Keratinocyte (primary cell): ENCODE results near the gene PUM1.

ENCODE experiments used
- EZH2 ChIP-seq: IDR thresholded peaks from one replicate; pipeline ENCODE4 v1.6.1; 2012; ENCODE audit warnings: inconsistent platforms, mild to moderate bottlenecking, low read length, moderate library complexity
- TF ChIP-seq, protein P1 (sequence below), 3 experiments: IDR thresholded peaks in 1 of 3; conservative IDR thresholded peaks in 1 of 3; optimal IDR thresholded peaks in 1 of 3; 2 replicates in 2 of 3; 3 replicates in 1 of 3; pipeline versions ENCODE3 to v1.5.1; 2011; ENCODE audit warnings: low read length in 3 of 3, mild to moderate bottlenecking in 3 of 3, moderate library complexity in 2 of 3, control low read depth in 1 of 3, inconsistent platforms in 1 of 3; ENCODE audit not compliant: insufficient read depth in 2 of 3; ENCODE audit errors: extremely low read depth in 1 of 3

GRCh38 chr1:31082385-31082784 is 16.9 kb upstream of the PUM1 start:
- TF ChIP-seq, protein P1, sequence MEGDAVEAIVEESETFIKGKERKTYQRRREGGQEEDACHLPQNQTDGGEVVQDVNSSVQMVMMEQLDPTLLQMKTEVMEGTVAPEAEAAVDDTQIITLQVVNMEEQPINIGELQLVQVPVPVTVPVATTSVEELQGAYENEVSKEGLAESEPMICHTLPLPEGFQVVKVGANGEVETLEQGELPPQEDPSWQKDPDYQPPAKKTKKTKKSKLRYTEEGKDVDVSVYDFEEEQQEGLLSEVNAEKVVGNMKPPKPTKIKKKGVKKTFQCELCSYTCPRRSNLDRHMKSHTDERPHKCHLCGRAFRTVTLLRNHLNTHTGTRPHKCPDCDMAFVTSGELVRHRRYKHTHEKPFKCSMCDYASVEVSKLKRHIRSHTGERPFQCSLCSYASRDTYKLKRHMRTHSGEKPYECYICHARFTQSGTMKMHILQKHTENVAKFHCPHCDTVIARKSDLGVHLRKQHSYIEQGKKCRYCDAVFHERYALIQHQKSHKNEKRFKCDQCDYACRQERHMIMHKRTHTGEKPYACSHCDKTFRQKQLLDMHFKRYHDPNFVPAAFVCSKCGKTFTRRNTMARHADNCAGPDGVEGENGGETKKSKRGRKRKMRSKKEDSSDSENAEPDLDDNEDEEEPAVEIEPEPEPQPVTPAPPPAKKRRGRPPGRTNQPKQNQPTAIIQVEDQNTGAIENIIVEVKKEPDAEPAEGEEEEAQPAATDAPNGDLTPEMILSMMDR (optimal IDR thresholded peaks at IDR 0.05 in 1 of 3, IDR thresholded peaks at IDR 0.05 in 1 of 3, conservative IDR thresholded peaks at IDR 0.05 in 1 of 3; ENCODE audit: extremely low read depth in 1 of 3, insufficient read depth in 2 of 3, low read length in 3 of 3): no peak
- no peak for TF ChIP-seq EZH2
